GM10847 (cell line): ENCODE measurements around the gene CHRNA5.

Source experiments
- POLR2A ChIP-seq: IDR thresholded peaks from 2 replicates; pipeline ENCODE4 v1.6.1; 2011; ENCODE audit not compliant: insufficient read length; ENCODE audit errors: extremely low read depth

The CHRNA5 gene

DNA sequence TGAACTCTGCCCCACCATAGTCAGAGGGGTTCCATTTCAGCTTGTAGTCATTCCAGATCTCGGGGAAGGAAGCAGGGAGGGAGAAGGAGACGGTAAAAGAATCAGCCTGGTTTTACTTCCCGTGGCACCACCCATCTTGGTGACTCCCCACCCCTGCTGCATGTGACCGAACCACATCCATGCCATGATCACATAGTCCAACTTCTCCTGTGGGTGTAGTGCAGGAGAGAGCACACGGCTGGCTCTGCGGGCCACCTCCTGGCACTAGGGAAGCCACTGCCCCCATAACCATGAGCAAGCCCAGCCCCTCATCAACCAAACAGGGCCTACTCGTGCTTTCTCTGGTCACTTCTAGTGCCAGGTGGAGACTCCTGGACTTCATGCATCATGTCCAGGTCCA is 51.8 kb downstream of the CHRNA5 start:
- TF ChIP-seq POLR2A, result no peak

DNA sequence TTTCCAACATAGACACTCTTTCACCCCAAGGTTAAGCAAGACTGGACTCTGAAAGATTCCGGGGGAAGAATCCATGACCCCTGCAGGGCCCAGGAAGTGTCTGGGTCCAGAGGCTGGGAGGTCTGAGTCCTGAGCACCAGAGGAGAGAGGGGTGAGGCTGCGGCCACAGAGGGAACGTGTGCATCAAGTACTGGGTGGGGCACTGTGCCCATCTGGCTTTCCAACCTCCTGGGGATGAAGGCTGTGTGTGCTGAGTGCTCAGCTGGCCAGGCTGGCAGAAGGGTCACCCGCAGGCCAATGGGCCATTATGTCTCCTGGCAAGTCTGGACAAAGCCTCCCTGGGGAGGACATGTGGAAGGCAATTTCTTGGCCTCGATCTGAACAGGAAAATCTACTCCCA is 52.2 kb downstream of the CHRNA5 start:
- no peak for TF ChIP-seq POLR2A

DNA sequence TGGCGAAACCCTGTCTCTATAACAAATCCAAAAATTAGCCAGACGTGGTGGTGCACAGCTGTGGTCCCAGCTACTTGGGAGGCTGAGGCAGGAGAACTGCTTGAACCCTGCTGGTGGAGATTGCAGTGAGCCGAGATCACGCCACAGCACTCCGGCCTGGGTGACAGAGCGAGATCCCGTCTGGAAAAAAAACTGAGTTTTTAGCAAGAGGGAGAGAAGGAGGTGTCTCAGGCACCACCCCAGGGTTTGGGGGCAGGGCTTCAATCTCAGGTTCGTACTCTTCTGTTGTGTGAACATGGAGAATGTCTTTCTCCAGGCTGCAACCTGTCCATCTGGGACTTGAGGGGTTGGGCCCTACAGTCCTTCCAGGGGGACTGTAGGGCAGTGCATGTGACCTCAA is 52.7 kb downstream of the CHRNA5 start:
- TF ChIP-seq POLR2A, result no peak

DNA sequence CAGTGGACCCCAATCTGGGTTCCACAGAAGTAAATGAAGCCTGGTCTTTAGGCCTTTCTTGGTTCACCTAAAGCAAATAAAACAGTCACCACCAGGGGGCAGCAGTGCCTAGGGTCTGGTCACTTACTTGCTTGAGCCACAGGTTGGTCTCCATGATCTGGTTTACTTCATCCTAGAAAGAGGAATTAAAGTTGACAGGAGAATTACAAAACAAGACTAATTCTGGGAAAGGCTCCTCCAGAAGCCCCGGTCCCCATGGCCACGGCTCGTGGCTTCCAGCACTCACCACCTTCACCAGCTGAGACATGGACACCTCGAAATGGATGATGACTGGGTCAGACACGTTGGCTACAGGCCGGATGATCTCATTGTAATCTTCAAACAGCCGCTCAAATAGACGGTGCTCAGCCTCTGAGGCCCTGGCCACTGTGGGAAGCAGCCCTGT is 53.2 kb downstream of the CHRNA5 start:
- no peak for TF ChIP-seq POLR2A

DNA sequence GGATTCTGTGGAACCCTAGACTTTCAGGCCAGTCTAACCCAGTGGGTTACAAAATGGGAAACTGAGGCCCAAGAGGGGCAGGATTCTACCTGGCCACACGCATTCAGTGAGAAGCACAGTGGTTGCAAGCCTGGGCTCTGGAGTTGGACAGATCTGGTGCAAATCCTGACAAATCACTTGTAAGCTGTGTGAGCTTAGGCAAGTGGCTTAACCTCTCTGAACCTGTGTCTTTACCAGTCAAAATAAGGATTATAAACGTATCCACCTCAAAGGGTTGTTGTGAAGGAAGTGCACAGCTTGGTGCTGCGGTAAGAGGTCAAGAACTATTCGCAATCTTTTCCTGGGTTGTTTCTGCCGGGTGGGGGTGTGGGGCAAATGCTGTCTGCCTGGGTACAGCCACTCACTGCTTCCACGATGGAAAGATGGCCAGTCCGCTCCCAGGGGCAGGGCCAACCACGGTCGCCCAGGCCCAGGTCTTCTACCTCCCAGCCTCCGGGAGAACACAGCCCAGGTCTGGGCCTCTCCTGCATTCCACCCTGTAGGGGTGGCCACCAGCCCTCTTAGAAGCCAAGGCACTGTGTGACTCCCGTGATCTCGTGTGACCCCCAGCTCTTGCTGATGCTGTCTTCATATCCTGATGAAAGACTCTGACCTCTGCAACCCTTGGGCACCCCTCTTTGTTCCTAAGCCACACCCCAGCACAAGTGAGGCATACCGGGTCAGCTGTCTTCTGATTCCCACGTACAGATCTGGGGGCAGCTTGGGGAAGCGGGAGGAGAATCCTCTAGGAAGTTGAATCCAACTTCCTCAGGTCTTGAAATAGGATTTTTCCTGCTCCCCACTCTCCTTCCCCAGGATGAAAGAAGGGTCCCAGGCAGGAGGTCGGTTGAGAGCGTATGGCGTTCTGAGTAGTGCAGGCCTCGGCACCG is 54.0 kb downstream of the CHRNA5 start:
- TF ChIP-seq POLR2A, result no peak

DNA sequence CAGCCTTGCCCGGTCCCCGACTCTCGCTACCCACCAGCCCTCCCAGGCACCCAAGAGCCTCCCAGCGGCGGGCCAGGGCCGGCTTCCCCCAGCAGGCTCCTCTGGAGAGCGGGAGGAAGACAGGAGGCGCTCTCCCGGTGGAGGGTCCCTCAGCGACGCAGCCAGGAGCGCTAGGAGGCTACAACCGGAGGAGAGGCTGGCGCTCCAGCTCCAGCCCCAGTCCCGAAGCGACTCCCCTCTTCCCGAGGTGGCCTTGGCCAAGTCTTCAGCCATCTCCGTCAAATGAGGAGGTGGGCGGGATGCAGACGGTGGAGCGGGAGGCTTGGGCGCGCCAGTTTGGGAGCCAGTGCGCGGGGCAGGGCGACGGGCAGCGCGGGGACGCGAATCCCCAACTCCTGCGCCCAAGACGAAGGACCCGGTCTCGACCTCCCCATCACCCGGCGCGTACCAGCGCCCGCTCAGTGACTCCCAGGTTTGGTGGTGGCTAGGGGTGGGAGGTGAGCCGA is 54.8 kb downstream of the CHRNA5 start:
- TF ChIP-seq POLR2A, result no peak

DNA sequence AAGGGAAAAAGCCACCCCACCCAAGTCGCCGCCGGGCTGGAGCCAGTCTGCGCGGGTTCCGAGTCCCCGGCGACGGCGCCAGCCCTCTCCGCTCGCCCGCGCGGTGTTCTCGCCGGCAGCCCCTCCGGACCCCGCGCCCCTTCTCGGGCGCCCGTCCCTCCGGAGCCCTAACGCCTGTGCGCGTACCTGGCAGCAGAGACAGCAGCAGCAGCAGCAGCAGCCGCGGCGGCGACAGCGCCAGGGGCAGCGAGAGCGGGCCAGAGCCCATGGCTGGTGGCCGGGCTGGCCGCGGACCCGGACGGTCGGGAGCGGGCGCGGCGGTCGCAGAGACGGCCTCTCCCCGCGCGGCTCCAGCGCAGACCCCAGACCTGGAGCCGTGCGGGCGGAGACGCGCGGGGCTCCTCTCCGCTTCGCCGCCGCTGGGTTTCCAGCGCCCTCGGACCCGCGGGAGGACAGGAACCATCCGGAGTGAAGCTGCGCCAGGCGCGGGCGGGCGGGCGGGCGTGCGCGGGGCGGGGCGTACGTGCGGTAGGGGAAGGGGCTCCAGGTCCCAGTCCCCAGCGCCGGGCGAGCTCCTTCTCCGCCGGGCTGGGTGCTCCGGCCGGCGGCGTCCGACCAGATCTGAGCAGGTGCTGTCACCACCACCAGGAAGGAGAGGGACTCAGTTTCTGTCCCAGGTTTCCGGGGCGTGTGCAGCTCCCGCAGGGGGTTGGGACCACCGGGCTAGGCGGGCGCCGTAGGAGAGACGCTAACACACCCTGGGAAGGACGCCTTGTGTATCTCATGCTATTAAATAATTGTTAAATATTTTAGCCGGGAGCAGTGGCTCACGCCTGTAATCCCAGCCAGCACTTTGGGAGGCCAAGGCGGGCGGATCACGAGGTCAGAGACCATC is 55.5 kb downstream of the CHRNA5 start, which contains the start of gene CHRNA3:
Gene CHRNA3, minus strand, starts transcription at position 470 of the 895 bp plus-strand sequence. Its CDS starts 202 bp downstream, at position 268.
- TF ChIP-seq POLR2A, result no peak

DNA sequence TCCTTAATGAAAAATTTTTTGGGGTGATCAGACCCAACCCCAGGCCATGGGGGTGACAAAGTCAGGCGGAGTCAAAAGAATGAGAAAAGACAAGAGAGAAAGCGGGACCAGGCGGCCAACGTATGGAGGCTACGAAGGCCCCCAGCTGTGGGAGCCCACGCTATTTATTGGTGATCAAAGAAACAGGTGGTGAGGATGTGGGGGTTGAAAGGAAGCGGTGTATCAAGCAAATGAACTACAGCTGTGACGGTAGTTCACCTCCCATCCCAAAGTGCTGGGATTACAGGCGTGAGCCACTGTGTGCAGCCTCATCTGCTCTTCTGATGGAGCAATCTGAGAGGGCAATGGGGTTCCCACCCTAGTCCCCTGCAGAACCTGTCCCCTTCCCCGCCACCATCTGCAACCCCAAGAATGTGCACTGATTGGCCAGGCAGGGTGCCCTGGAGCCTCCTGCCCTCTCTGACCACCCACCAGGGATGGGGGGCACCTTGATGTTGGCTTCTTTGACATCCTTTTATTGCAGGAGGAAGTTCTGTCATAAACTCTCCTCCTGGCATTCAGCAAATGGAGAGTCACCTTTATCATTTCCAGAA is 56.6 kb downstream of the CHRNA5 start:
- TF ChIP-seq POLR2A, result no peak

DNA sequence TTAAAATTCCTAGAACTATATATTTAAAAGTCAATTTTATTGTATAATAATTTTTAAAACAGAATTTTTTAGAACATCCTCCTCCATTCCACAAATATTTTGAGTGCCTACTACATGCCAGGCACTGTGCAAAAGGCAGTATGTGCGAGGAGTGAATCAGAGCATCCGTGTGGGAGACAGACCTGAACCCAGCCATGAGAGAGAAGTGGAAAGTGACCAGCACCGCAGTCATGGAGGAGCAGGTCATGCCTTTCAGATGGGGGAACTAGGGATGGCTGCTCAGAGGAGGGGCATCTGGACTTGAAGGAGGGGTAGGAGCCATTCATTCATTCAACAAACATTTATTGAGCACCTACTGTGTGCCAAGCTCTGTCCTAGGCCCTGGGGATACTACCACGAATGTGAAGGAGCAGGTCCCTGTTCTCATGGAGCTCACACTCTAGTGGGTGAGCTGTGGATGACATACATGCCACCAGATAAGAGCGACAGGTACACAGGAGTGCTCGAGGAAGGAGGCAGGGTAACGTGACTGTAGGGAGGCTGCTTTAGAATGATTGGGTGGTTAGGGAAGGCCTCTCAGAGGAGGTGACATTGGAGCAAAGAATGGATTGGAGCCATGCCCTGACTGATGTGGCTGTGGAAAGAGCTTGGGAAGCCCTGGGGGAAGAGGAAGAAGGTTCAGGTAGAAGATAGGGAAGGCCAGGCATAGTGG is 58.6 kb downstream of the CHRNA5 start:
- TF ChIP-seq POLR2A, result no peak

DNA sequence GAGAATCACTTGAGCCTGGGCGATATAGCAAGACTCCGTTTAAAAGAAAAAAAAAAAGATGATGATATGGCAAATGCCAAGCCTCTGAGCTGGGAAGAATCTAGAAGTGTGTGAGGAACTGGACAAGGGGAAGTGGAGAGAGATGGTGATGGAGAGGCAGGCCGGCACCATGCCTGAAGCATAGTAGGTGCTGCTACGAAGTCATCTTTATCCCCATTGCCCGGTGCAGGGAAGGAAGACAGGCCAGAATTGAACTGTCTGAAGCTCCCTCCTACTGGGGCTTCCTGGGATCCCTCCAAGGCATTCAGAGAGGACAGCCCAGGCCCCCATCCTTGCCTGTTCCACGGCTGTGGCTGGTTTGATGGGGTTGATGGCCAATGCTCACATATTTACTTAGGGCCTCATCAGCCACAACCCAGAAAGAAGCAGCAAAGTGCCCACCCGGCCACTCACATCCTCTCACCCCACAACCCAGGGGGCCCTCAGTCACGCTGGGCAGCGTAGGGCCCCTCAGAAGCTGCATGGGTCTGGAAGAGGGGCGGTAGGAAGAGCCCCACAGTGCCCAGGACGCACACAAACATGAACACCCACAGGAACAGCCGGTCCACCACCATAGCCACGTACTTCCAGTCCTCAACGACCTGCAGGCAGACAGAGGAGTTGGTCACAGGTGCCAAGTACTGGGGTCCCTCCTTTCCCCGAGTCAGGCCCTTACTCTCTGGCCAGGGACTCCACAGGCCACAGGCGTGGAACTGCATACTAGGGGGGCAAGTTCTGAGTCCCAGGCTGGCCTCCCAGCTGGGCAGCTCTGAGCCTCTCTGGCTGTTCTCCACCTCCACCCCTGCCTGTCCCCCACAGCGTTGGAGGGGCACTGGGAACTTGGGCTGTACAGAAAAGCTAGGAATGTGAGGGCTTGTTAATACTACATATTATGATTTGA is 59.6 kb downstream of the CHRNA5 start:
- no peak for TF ChIP-seq POLR2A

DNA sequence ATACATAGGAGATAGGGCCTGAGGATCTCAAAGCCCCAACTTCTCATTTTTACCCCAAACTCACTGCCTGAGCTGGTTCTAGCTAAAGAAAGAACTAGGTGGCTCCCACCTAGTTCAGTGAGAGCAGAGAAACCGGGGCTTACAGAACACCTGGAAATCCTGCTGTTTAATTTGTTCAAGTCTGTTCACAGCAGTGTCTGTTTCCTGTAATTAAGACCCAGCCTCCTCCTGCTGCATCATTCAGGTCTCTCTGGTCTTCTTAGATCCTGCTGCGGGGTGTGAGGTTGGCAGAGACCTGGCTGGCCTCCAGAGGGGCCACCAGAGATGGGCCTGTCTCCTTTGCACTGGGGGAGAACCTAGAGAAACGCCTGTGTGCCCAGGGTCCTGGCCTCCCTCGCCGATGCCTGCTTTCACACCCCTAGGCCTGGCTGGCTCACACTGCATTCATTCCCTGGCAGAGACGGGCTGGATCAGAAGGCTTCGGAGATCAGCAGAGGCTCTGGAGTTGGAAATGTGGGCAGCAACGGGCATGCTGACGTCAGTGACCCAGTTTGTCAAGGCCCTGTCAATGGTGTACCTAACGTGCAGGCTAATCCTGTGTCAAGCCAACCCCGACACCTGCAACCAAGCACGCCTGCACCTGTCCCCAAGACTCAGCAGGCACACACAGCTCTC is 60.4 kb downstream of the CHRNA5 start:
- no peak for TF ChIP-seq POLR2A

DNA sequence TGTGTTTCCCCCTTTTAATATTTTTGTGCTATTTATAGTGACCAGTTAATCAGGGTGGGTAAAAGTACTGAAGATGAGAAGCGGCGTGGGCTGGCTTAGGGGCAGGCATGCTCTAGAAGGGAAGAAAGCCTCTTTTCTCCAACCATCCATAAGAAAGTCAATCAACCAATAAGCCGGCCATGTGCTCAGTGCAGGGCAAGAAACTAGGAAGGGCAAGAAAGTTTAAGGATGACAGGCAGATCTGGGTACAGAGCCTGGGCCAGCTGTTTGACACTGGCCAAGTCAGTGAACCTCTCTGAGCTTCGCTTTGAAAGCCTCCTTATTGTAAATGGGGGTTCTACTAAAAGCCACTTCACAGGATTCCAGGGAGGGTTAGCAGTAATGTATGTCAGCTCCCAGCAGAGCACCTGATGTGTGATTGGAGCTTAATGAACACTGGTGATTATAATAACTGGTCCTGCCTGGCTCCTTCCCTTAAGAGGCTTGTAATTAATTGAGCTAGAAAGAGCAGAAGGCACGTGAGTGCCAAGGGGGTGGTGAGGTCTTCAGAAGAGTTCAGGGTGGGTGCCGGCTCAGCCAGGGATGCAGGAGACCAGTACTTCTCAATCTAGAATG is 61.2 kb downstream of the CHRNA5 start:
- no peak for TF ChIP-seq POLR2A

DNA sequence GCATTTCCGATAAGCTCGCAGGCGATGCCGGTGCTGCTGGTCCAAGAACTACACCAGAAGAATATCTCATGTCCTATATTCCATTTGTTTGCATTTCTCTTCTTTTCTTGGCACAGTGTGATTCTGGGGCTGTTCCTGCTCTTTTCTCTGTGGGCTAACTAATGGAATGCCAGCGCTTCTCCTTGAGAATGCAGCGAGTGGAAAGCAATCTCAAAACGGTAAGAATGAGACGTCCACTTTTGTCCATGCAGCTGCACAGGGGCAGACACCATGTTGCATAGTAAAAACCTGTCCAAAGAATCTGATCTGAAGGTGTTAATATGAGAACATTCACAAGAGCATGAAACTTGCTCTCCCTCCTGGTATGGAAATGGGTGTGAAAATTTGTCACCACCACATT is 62.0 kb downstream of the CHRNA5 start:
- TF ChIP-seq POLR2A, result no peak

DNA sequence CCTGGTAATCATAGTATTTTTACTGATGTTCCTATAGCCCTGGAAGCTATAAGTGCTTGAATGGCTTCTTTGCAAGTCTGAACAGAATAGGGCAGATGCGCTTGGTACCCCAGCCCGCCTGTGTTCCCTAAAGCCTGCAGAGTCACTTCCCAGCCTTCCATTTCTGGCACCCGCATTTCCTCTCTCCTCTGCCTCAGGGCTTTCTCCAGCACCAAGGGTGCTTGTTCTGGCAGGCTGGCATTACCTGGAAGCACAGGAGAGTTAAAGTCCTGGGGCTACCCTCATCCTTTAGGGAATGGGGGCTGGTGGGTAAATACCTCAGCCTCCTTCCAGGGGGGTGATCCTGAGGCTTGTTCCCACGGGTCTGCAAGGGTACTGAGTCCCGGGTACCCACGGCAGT is 62.9 kb downstream of the CHRNA5 start:
- no peak for TF ChIP-seq POLR2A
